ENCODE data around the gene HNMT.

DNA sequence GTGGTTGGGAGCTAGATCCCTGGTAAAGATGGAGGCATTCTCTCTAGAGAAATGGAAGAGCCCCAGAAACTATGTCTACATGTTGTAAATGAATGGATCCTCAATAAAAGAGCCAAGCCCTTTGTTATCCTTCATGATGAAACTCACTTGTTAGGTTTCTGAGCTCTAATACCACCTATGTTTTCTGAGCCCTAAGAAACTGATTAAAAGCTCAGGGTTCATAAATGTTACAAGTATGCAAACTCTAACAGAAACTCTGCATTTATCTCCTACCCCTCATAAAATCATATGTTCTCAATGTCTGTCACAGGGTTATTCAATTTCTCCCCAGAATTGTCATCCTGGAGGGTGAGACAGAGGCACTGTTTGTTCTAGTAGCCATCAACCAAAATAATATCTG, 18.0 kb upstream of the HNMT start:
- no peak for TF ChIP-seq EZH2 (IDR thresholded peaks at IDR 0.05; ENCODE audit: low read depth)
- TF ChIP-seq, protein P1, sequence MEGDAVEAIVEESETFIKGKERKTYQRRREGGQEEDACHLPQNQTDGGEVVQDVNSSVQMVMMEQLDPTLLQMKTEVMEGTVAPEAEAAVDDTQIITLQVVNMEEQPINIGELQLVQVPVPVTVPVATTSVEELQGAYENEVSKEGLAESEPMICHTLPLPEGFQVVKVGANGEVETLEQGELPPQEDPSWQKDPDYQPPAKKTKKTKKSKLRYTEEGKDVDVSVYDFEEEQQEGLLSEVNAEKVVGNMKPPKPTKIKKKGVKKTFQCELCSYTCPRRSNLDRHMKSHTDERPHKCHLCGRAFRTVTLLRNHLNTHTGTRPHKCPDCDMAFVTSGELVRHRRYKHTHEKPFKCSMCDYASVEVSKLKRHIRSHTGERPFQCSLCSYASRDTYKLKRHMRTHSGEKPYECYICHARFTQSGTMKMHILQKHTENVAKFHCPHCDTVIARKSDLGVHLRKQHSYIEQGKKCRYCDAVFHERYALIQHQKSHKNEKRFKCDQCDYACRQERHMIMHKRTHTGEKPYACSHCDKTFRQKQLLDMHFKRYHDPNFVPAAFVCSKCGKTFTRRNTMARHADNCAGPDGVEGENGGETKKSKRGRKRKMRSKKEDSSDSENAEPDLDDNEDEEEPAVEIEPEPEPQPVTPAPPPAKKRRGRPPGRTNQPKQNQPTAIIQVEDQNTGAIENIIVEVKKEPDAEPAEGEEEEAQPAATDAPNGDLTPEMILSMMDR (conservative IDR thresholded peaks at IDR 0.05), result no peak

Measured in PC-9 (cell line).